GM18951 (cell line): ENCODE measurements around the gene NELL1.

Experiments
- POLR2A ChIP-seq: IDR thresholded peaks from 4 replicates; pipeline ENCODE4 v1.6.1; 2011; ENCODE audit warnings: mild to moderate bottlenecking; ENCODE audit not compliant: insufficient read length, insufficient read depth; ENCODE audit errors: extremely low read depth
- in situ Hi-C: fragments of 300-500 bp; cut with MboI; formaldehyde crosslinking; loops from one replicate; pipeline ENCODE4 v1.12.0; 2022; ENCODE audit warnings: low sequenced_read_pairs, mixed read lengths, inconsistent platforms; ENCODE audit not compliant: unreplicated experiment

The NELL1 gene

DNA sequence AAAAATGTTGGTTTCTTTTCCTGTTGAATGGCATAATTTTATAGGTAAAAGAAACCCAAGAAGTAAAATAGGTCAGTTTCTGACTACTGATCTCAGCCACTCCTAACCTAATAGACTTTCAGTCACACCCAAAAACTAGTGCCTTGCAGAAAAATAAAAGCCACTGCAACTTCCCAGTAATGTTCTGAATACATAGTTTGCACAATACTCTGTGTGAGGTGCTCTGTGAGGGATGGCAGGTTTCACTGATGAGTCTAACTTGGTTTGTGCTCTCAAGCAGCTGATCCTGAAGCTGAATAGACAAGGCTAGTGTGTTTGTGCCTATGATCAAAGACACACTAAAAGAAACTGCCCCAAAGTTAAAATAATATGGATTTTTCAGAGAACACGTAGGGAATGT is 758.3 kb downstream of the NELL1 start:
- in situ Hi-C loops: no loop called here
- TF ChIP-seq POLR2A: no peak

DNA sequence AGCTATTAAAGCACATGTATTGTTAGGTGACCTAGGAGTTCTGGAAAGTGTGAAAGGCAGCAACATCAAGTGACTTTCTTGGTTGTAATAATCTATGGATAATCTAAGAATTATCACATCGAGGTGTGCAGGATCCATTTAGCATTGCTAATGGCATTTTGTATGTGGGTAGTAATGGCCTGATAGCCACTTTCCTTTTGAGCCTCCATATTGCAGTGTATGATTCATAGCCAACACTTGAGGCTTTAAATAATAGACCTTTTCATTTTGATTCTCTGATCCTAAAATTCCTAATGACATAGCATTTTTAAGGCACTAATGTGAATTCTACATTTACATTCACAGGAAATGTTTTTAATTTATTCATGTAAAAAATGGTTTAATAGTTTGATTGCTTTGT is 759.4 kb downstream of the NELL1 start:
- in situ Hi-C loops: no loop called here
- TF ChIP-seq POLR2A: no peak

DNA sequence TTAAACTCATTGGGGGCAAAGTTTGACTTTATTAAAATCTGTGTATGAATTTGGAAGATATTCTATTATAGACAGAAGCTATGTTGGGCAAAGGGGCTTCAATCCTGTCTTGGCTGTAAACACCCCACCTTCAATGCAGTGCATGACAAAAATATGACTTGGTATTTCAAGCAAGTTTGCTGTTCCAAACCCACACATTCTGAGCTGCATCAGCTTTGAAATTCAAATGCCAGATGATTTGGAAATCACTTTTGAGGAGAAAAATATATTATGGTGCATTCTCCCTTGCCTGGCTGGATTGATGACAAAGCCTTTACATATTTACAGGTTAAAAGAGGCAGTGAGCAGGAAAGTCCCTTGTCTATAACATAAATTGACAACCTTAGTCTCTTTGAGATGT is 760.0 kb downstream of the NELL1 start:
- TF ChIP-seq POLR2A: no peak
- in situ Hi-C loops: no loop called here

DNA sequence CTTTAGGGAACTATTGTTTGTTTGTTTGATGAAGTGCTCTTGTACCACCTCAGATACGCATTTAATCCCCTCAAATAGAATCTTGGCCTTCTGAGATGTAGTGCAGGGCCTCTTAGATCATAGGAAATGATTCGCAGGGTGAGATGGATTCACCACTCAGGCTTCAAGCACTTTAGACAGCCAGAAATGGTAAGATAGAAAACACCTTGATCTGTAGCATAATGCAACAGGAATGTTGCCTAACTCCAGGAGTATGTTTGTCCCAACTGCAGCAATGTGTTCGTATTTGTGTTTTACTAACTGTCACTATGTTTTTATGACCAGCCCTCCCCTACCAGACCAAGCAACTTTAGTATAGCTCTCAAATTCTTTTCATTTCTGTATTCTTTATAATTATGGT is 761.2 kb downstream of the NELL1 start:
- in situ Hi-C loops: no loop called here
- no peak for TF ChIP-seq POLR2A

DNA sequence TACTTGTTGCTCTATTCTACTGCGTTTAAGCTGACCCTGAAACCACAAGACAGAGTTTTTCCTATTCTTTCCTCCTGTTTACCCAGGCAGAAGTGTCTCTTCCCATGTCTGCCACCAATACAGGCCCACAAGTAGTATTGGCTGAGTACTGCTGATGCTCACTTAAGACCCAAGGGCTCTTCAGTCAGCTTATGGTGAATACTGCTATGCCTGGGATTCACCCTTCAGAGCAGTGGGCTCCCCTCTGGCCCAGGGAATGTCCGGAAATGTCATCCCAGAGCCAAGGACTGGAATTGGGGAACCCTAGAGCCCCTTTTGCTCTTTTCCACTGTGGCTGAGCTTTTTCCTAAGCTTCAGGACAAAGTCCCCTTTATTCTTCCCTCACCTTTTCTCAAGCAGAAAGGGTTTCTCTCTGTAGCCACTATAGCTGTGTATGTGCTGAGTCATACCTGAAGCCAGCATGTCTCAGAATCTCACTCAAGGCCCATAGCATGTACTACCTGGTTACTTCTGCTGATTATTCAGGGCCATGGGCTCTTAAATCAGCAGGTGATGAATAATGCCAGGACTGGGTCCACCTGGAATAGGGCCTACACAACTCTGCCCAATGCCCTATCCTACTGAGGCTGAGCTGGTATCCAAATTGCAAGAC is 777.7 kb downstream of the NELL1 start:
- TF ChIP-seq POLR2A: no peak
- in situ Hi-C loops: no loop called here

- no peak for TF ChIP-seq POLR2A
- in situ Hi-C loops: no loop called here
Measured at GRCh38 chr11:21447871-21448270, 778.5 kb downstream of the NELL1 start.

DNA sequence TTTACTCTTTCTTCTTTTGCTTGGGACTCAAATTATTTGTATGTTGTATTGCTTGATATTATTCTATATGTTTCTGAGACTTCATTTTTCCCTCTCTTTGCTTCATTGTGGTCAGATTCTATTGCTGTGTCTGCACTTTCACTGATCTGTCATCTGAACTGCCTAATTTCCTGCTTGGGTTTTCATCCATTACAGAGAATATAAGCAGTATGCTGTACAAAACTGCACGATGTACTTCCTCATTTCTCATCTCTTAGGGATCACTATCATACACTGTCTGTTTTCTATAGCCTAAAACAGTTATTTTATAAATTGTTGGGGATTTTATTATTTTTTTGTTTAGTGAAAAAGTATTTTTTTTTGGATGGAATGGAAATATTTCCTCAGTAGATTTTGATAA is 786.8 kb downstream of the NELL1 start:
- TF ChIP-seq POLR2A: no peak
- in situ Hi-C loops: no loop called here

- in situ Hi-C loops: no loop called here
- no peak for TF ChIP-seq POLR2A
Measured at GRCh38 chr11:21460082-21460481, 790.7 kb downstream of the NELL1 start.

- in situ Hi-C loops: no loop called here
- no peak for TF ChIP-seq POLR2A
Measured at GRCh38 chr11:21461701-21462100, 792.3 kb downstream of the NELL1 start.

DNA sequence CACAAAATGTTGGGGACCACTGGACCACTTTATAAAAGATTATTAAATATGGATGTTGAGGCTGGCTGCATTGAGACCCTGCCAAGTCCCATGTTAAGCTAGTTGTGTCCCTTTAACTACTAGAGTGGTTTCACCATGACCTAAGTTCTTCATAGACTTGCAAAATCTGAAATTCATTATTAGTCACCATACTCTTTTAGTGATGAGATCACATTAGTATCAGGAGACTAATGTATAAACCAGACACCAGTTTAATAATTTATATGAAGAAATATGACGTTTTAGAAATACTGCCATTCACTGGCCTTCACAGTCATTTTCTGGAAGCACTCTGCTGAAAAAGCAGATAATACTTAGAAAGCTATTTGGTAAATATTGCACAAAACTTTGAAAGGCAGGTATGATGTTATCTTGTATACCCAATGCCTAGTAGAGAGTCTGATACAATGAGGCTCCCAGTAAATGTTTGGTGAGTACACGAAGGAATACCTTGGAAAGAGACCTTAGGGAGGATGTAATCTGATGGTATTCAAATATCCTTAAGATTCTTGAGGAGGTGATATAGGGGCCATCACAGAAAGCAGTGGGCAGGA is 795.3 kb downstream of the NELL1 start:
- no peak for TF ChIP-seq POLR2A
- in situ Hi-C loops: no loop called here

DNA sequence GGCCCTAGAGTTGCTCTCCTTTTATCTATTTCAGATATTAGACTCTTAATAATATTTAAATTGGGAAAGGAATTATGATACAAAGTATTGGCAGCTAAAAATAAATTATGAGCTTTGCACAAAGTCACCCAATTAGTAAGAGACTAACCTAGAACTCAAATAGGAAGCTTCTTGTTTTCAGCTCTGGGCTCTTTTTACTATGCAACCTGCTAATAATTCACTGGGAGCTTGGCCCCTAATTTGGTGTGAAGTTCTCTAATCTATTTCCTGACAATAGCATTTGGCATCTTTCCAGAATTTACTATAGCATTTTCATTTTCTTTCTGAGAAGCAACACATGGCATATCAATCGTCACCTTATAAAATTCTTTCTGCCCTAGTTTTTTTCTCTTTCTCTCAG is 795.8 kb downstream of the NELL1 start:
- in situ Hi-C loops: no loop called here
- no peak for TF ChIP-seq POLR2A

- in situ Hi-C loops: no loop called here
- no peak for TF ChIP-seq POLR2A
Measured at GRCh38 chr11:21465920-21466319, 796.5 kb downstream of the NELL1 start.

DNA sequence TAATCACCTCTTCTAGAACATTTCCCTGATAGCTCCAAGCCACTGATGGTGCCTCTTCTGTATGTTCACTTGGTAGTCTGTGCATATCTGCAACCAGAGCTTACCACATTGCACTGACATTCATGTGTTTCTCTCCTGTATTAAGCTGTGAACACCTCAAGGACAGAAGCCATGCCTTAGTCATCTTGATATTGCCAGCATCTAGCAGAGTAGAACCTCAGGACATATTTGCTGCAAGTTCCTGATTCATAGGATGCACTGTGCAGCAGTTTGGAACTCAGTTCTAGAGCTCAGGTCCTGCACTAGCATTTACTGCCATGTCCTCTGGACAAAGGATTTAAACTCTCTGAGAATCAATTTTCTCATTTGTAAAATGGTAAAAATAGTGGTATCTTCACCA is 801.1 kb downstream of the NELL1 start:
- in situ Hi-C loops: no loop called here
- TF ChIP-seq POLR2A: no peak

DNA sequence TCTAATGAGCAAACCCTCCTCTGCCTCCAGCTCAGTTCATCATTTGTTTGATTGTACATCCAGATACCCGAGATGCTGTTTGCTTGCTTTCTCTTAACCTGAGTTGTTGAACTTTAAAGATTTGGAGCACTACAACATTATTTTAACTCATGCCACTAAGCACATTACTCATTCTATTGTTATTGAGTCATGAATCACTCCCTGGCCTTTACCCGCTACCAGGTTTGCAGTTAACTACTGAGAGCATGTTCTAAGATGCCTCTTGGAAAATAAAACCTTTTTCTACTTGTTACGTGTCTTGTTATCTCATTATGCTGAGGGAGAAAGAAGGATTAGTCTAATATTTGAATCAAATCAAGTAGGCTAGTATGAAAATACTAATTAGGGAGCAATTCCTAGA is 802.9 kb downstream of the NELL1 start:
- in situ Hi-C loops: no loop called here
- no peak for TF ChIP-seq POLR2A

DNA sequence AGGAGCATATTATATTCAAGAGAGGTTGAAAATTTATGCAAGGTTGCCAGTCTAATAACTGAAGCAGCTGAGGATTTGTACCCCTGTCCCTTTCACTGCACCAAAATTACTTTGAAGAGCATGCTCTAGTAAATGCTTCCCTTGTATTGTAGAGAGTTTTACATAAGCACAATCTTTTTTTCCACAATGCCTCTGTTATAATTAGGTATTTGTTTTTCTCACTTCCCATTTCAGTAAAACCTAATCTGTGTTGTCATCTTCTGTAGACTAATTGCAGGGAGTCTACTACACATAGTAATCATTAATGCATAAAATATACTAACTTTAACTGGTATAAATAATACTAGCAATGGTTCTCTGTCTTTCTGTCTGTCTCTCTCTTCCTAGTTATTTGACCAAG is 805.1 kb downstream of the NELL1 start:
- in situ Hi-C loops: no loop called here
- no peak for TF ChIP-seq POLR2A

GRCh38 chr11:21475276-21475675 is 805.9 kb downstream of the NELL1 start:
- TF ChIP-seq POLR2A: no peak
- in situ Hi-C loops: no loop called here
